Kidney epithelial cell (primary cell): ENCODE data around the gene DST. TPM values are rescaled to one million over a fixed set of nuclear protein-coding genes. Genes with fewer than 3 reads are reported as not detected.

Experiments used
- DNase-seq: peaks from one replicate; pipeline ENCODE4 v3.0.0-alpha.2; 2010; ENCODE audit warnings: low read depth
- H3K27me3 ChIP-seq: 2 replicates; pipeline ENCODE4 v1.6.0; 2011; ENCODE audit warnings: low read length; ENCODE audit not compliant: control insufficient read depth, insufficient read depth
- H3K36me3 ChIP-seq: 2 replicates; pipeline ENCODE4 v1.5.1; 2011; ENCODE audit warnings: low read length; ENCODE audit not compliant: control insufficient read depth, insufficient read depth
- H3K4me3 ChIP-seq: 2 replicates; pipeline ENCODE4 v1.5.1; 2011; ENCODE audit warnings: low read depth, mild to moderate bottlenecking, control low read depth, low read length
- total RNA-seq: library from RNA; depleted of rRNA; stranded (reverse); fragments of >200 nt; gene quantifications from 2 replicates; pipeline ENCODE4 v1.2.3, GENCODE V29; 2015
- TF ChIP-seq, protein P1 (sequence below): IDR thresholded peaks from 2 replicates; pipeline ENCODE4 v1.5.1; 2011; ENCODE audit warnings: mild to moderate bottlenecking, moderate library complexity, low read length, control low read depth, inconsistent platforms; ENCODE audit not compliant: insufficient read depth, poor library complexity, severe bottlenecking

The DST gene
- total RNA-seq, 1 donor from 2014 or later, result 91.3 TPM

DNA sequence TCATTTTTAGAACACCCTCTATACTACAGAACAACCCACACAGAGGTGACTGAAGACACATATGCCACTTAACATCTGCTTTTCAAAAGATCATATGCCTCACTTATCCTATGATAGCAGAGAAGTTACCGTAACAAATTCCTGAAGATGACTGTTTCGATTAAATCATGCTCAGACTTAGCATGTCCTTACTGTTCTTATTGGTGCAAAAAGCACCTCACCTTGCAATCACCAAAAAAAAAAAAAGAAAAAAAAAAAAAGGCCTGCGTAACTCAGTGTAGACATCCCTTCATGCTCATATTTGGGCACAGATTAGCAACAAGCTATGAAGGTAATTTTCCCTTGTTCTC is 17.7 kb upstream of the DST start:
- DNase-seq, result no peak
- no peak overlapping the region for H3K4me3 ChIP-seq

DNA sequence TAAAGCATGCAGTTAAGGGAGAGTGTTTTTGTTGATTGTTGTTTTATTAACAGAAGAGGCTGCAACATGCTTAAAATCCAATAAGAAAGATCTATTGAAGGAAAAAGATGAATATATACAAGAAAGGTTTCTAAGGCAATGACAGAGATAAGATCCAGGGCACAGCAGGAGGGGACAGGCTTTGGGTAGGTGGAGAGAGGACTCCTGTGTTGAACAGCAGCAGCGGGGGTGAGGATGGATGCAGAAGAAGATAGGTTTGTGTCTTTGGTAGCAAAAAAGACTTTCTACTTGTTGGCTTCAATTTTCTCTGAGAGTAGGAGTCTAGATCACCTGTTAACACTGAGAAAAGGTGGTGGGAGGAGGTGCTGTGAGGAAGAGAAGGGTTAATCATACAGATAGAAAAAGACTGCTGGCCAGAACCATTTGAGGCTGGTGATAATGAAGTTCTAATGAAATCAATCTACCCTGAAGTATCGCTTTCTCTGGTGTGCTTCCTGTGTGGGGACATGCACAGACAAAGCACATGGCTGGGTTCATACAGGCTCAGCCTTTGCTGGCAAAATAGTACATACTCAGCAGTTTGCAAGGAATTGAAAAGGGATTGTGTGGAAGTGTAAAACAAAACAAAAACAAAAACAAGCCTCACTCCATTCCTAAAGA is 17.2 kb upstream of the DST start:
- H3K36me3 ChIP-seq, result no peaks in the 10 kb centered on the region
- H3K4me3 ChIP-seq, result no peak overlapping the region
- DNase-seq, result no peak
- TF ChIP-seq, protein P1, sequence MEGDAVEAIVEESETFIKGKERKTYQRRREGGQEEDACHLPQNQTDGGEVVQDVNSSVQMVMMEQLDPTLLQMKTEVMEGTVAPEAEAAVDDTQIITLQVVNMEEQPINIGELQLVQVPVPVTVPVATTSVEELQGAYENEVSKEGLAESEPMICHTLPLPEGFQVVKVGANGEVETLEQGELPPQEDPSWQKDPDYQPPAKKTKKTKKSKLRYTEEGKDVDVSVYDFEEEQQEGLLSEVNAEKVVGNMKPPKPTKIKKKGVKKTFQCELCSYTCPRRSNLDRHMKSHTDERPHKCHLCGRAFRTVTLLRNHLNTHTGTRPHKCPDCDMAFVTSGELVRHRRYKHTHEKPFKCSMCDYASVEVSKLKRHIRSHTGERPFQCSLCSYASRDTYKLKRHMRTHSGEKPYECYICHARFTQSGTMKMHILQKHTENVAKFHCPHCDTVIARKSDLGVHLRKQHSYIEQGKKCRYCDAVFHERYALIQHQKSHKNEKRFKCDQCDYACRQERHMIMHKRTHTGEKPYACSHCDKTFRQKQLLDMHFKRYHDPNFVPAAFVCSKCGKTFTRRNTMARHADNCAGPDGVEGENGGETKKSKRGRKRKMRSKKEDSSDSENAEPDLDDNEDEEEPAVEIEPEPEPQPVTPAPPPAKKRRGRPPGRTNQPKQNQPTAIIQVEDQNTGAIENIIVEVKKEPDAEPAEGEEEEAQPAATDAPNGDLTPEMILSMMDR, result no peak
- no peaks in the 10 kb centered on the region for H3K27me3 ChIP-seq

More for the DNA sequence above, 17.7 kb upstream of the DST start:
- Histone ChIP-seq H3K27me3 (no peaks in the 10 kb centered on the region), H3K36me3 (no peaks in the 10 kb centered on the region)
- TF ChIP-seq, protein P1, result no peak

DNA sequence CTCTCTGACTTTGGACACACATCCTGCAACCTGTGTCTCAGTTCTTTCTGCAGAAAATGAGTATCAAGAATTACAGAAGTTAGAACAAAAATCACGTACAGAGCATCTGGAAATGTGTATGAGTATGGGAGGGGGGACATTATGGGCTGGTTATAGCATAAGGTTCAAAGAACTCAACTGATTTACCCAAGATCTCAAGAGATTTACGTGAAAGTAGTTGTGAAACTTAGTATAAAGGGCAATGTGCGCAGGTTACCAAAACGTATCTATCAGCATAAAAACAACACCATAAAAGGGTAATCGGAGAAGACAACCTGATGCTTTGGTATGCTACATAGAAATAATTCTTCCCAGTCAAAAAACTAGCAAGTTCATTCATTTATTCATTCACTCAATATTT is 15.6 kb upstream of the DST start:
- TF ChIP-seq, protein P1, result no peak
- no peak for DNase-seq
- H3K4me3 ChIP-seq, result no peak overlapping the region
- H3K27me3 ChIP-seq, result no peaks in the 10 kb centered on the region
- no peaks in the 10 kb centered on the region for H3K36me3 ChIP-seq

DNA sequence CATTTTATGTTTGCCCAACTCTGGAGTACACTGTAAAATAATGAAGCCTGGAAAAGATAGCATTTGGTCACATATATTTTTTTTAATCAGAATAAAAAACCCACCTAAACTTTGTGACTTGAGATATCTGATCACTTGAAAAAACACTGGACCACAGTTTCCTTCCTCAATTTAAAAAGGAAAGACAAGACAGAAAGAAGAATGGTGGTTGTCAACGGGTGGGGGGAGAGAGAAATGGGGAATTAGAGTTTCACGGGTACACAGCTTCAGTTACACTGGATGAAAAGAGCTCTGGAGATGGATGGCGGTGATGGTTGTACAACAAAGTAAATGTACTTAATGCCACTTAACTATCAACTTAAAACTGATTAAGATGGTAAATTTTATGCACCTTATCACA is 14.7 kb upstream of the DST start:
- TF ChIP-seq, protein P1, result no peak

DNA sequence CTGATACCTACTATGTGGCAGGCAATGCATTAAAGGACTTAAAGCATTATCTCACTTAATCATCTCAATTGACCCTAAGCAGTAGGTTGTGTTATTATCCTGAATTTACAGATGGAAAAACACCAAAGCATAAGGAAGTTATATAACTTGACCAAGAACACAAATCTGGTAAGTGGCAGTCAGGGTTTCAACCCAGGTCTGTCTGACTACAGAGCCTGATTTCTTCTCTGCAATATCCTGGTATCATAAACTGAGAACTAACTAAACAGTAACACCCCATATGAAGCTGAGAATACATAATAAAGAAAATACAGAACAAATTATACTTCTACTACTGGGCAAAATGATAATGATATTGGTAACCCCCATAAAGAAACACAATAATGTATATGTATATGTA is 13.8 kb upstream of the DST start:
- H3K27me3 ChIP-seq, result no peaks in the 10 kb centered on the region
- DNase-seq, result no peak
- no peaks in the 10 kb centered on the region for H3K36me3 ChIP-seq
- TF ChIP-seq, protein P1, result no peak
- no peak overlapping the region for H3K4me3 ChIP-seq

More for the DNA sequence above, 14.7 kb upstream of the DST start:
- Histone ChIP-seq H3K4me3 (no peak overlapping the region), H3K27me3 (no peaks in the 10 kb centered on the region), H3K36me3 (no peaks in the 10 kb centered on the region)
- no peak for DNase-seq

DNA sequence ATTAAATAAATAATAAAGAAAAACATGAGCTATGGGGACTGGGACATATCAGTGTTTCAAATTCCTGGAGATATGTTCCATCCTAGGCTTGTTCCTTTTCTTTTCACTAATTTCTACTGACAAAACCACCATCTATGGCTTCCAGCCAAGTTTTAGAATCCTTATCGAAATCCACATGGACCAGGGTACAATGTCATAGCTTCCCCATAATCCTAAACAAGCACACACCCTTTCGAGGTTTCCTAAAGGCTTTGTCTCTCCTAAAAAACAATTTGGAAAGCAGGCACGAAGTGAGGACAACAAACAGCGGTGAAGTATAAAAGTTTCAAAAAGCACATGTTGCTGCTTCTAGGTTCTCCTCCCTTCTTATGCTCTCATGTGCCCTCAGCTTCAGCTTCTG is 13.3 kb upstream of the DST start:
- no peak overlapping the region for H3K4me3 ChIP-seq
- no peaks in the 10 kb centered on the region for H3K36me3 ChIP-seq
- H3K27me3 ChIP-seq, result no peaks in the 10 kb centered on the region
- no peak for DNase-seq
- TF ChIP-seq, protein P1, result no peak
